ENCODE measurements around the gene TRAF7.

DNA sequence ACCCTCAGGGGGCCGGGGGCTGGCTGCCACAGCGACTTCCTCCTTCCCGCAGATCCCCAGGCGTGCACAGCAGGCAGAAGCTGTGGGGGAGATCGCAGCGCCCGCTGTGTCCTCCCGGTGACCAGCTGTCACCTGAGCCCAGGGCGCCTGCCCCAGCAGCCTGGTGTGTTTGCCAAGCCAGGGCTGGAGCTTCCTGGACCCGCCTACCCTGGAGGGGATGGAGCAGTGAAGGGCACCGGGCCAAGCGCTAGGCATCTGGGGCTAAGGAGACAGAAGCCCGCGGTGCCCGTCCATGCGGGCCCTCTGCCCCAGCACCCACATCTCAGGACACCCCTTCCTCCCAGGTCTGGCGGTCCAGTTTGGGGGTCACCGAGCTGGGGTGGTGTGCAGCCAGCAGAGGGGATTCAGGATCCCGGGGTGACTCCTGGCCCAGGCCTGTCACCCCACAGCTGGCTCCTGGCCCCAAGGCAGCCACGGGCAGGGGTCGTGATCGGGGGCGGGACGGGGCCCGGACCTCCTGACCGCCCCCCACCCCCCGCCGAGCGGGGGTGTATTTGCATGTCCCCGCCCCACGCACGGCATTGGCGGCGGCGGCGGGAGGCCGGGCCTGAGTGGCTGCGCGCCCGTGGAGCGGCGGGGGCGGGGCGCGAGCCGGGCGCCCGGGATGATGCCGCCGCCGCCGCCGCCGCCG lies 7.5 kb upstream of the TRAF7 start, which contains the start of gene RAB26:
- TF ChIP-seq, protein P1, sequence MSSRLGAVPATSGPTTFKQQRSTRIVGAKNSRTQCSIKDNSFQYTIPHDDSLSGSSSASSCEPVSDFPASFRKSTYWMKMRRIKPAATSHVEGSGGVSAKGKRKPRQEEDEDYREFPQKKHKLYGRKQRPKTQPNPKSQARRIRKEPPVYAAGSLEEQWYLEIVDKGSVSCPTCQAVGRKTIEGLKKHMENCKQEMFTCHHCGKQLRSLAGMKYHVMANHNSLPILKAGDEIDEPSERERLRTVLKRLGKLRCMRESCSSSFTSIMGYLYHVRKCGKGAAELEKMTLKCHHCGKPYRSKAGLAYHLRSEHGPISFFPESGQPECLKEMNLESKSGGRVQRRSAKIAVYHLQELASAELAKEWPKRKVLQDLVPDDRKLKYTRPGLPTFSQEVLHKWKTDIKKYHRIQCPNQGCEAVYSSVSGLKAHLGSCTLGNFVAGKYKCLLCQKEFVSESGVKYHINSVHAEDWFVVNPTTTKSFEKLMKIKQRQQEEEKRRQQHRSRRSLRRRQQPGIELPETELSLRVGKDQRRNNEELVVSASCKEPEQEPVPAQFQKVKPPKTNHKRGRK (CRISPR knock-in tag; IDR thresholded peaks at IDR 0.05) = no peak
- TF ChIP-seq, protein P2, sequence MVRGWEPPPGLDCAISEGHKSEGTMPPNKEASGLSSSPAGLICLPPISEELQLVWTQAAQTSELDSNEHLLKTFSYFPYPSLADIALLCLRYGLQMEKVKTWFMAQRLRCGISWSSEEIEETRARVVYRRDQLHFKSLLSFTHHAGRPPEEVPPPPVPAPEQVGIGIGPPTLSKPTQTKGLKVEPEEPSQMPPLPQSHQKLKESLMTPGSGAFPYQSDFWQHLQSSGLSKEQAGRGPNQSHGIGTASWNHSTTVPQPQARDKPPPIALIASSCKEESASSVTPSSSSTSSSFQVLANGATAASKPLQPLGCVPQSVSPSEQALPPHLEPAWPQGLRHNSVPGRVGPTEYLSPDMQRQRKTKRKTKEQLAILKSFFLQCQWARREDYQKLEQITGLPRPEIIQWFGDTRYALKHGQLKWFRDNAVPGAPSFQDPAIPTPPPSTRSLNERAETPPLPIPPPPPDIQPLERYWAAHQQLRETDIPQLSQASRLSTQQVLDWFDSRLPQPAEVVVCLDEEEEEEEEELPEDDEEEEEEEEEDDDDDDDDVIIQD (CRISPR knock-in tag; IDR thresholded peaks at IDR 0.05; ENCODE audit: low read depth) = no peak
- no peak for TF ChIP-seq HHEX (CRISPR knock-in tag; IDR thresholded peaks at IDR 0.05)
